Neural cell (in vitro differentiated cells): ENCODE results near the gene TMSB4Y.

Experiments
- CTCF ChIP-seq: fragments of 450-650 bp; IDR thresholded peaks from 2 replicates; pipeline ENCODE4 v1.5.1; 2014; ENCODE audit warnings: antibody characterized with exemption, mild to moderate bottlenecking, moderate library complexity; ENCODE audit not compliant: poor library complexity, severe bottlenecking
- EP300 ChIP-seq: fragments of 450-650 bp; conservative IDR thresholded peaks from 2 replicates; pipeline ENCODE4 v1.6.1; 2014; ENCODE audit warnings: antibody characterized with exemption, mild to moderate bottlenecking, moderate library complexity; ENCODE audit not compliant: poor library complexity, severe bottlenecking
- EZH2 ChIP-seq: fragments of 200-600, 300-800 bp; shearing (Covaris generic), sonication (generic); IDR thresholded peaks from 2 replicates; pipeline ENCODE4 v1.6.1; 2014; ENCODE audit warnings: antibody characterized with exemption, low read length, borderline replicate concordance, mild to moderate bottlenecking; ENCODE audit not compliant: insufficient read depth, poor library complexity, severe bottlenecking
- POLR2AphosphoS5 ChIP-seq: IDR thresholded peaks from 2 replicates; pipeline ENCODE4 v1.6.1; 2012
- RAD21 ChIP-seq: fragments of 450-650 bp; conservative IDR thresholded peaks from 2 replicates; pipeline ENCODE4 v1.6.1; 2014; ENCODE audit warnings: antibody characterized with exemption, mild to moderate bottlenecking, moderate library complexity
- REST ChIP-seq: IDR thresholded peaks from 2 replicates; pipeline ENCODE4 v1.6.1; 2012; ENCODE audit warnings: borderline replicate concordance
- SMC3 ChIP-seq: fragments of 450-650 bp; conservative IDR thresholded peaks from 2 replicates; pipeline ENCODE4 v1.6.1; 2014; ENCODE audit warnings: antibody characterized with exemption, mild to moderate bottlenecking, moderate library complexity; ENCODE audit not compliant: poor library complexity
- TAF1 ChIP-seq: IDR thresholded peaks from 2 replicates; pipeline ENCODE4 v1.6.1; 2012; ENCODE audit warnings: low read depth

- no peak for TF ChIP-seq EP300
- TF ChIP-seq TAF1, result no peak
- no peak for TF ChIP-seq CTCF
- no peak for TF ChIP-seq SMC3
- TF ChIP-seq REST, result peak; percentile 71
- peak; percentile 67 for TF ChIP-seq POLR2AphosphoS5
- no peak for TF ChIP-seq EZH2
- TF ChIP-seq RAD21, result no peak
Observed at GRCh38 chrY:13703568-13703968, at the start of gene TMSB4Y.
